ENCODE results near the gene PATJ.
"Not testable (repeated sequence)": the region's sequence is repeated elsewhere in the genome, so short reads cannot be mapped to it uniquely, and the experiment has no call there.

The PATJ gene

GRCh38 chr1:61819421-61819820 is 77.1 kb downstream of the PATJ start:
- no peak for DNase-seq

GRCh38 chr1:61825393-61825792 is 83.1 kb downstream of the PATJ start:
- DNase-seq = no peak

GRCh38 chr1:61828805-61829204 is 86.5 kb downstream of the PATJ start:
- DNase-seq = no peak

DNA sequence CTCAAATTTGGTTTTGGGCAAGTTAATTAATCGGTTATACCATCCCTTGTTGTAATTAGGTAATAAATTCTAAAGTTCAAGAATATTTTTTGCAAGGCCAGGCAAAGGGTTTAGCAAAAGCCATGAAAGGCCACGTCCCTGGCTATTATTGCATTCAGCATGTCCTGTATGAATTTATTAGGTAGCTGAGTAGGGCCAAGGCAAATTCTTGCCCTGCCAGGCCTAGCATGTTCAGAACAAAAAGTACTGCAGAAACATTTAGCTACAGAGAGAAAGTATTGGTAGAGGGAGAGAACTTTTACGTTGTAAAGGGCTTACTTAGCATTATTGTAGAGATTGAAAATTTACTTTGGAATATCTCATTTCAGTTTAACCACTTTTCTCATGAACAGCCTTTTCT is 94.4 kb downstream of the PATJ start:
- DNase-seq = no peak

DNA sequence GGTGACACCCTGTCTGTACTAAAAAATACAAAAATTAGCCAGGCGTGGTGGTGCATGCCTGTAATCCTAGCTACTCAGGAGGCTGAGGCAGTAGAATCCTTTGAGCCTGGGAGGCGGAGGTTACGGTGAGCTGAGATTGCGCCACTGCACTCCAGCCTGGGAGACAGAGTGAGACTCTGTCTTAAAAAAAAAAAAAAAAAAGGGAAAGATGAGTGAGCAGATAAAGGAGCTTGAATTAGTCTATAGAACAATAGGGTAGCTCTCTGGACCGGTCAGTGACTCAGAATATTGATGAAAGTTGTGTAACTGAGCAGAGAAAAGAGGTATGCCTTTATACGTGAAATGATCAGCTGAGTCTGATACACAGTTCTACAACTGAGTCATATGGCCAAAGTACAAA is 95.3 kb downstream of the PATJ start:
- not testable (repeated sequence) for DNase-seq

DNA sequence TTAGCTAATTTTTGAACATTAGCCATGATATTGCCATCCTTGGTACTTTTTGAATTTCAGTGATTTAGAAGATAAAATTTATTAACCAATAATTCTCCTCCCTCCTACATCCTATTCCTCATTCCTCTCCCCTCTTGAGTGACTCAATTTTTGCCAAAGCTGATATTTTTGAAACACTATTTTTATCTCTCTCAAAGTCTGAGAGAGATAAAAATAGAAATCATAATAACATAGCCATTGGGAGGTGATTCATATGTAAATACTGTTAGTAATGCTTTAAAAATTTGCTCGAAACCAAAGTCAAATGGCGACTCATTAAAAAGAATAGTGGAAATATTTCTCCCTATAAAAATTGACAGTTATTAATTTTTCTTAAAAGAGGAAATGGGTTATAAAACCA is 97.4 kb downstream of the PATJ start:
- no peak for DNase-seq

- no peak for DNase-seq
Measured at GRCh38 chr1:61842036-61842435, 99.8 kb downstream of the PATJ start.

DNA sequence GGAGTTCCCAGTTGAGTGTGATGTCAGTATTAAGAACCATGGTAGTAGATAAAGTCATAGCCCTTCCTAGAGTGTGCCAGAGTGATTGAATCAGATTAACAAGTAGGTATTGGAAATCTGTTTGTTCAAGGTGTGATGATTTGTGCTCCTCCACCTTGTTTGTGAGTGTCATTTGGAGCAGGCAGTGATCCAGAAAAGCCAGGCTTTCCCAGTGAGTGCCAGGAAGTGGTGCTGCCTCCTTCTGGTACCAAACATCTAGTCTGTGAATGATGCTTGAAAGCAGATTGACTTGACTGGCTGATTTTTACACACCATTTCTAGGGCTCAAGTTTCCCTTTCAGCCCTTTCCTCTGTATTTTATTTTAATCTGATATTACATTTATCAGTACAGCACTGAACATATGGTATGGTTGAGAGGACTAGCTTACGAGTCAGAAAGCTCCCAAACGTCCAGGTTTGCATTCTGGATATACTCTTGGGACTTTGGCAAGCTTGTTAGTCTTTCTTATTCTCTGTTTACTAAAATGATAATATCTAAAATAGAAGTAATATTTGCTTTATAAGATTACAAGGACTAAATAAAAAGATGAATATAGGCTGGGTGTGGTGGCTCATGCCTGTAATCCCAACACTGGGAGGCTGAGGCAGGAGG is 100.7 kb downstream of the PATJ start:
- no peak for DNase-seq

- DNase-seq = no peak
Measured at GRCh38 chr1:61844006-61844405, 101.7 kb downstream of the PATJ start.

- not testable (repeated sequence) for DNase-seq
Measured at GRCh38 chr1:61844664-61845063, 102.4 kb downstream of the PATJ start.

DNA sequence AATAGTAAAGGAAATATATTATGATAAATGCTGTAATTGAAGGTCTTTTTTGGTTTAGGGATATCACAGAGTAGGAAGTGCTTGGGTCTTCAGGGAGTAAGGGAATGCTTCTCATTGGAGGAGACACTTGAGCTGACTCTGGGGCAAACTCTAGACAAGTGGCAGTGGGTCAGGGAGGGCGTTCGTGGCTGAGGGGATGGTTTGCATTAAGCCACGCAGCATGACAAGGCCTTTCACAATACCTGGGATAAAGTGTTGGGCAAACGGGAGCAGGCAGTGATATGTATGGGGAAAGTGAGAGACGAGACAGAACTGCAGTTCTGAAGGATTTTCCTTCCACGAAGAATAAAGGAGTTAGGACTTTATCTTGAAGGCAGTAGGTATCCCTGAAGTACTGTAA is 109.0 kb downstream of the PATJ start:
- DNase-seq = no peak

DNA sequence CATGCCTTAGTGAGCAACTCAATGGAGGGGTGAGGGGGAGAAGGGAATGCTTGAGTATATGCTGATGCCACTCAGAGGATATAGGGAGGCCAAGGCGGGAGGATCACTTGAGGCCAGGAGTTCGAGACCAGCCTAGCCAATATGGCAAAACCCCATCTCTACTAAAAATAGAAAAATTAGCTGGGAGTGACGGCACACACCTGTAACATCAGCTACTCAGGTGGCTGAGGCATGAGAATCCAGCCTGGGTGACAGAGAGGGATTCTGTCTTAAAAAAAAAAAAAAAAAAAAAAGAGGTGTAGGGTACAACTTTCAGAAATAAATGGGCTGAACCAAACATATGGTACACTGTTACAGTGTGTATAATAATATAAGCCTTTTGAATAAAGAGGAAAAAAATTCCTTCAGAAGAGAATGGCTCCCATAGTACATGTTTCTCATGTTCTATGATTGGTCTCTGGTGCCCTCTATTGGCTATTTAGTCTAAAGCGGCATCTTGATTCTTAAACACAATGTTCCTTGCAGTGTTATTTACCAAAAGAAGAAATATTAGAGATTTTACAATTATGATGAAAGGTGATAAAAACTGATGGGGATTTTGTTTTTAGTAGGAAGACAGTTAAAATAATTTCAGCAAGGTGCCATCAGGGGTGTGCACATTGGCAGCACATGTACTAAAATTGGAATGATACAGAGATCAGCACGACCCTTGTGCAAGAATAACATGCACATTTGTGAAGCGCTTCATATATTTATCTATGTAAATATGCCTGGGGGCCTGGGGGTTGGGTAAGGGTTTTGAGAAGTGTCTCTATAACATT is 109.8 kb downstream of the PATJ start:
- DNase-seq = peak; percentile 11

- no peak for DNase-seq
Measured at GRCh38 chr1:61852670-61853015, 110.4 kb downstream of the PATJ start.

- no peak for DNase-seq
Measured at GRCh38 chr1:61853583-61853982, 111.3 kb downstream of the PATJ start.

GRCh38 chr1:61864489-61864888 is 122.2 kb downstream of the PATJ start:
- no peak for DNase-seq

- DNase-seq = no peak
Measured at GRCh38 chr1:61865646-61866220, 123.5 kb downstream of the PATJ start.

GRCh38 chr1:61869691-61870109 is 127.4 kb downstream of the PATJ start:
- no peak for DNase-seq

GRCh38 chr1:61872206-61872605 is 129.9 kb downstream of the PATJ start:
- DNase-seq = no peak

GRCh38 chr1:61873581-61873980 is 131.3 kb downstream of the PATJ start:
- no peak for DNase-seq

GRCh38 chr1:61873994-61874393 is 131.7 kb downstream of the PATJ start:
- DNase-seq = no peak

GRCh38 chr1:61875198-61875597 is 132.9 kb downstream of the PATJ start:
- DNase-seq = no peak

DNA sequence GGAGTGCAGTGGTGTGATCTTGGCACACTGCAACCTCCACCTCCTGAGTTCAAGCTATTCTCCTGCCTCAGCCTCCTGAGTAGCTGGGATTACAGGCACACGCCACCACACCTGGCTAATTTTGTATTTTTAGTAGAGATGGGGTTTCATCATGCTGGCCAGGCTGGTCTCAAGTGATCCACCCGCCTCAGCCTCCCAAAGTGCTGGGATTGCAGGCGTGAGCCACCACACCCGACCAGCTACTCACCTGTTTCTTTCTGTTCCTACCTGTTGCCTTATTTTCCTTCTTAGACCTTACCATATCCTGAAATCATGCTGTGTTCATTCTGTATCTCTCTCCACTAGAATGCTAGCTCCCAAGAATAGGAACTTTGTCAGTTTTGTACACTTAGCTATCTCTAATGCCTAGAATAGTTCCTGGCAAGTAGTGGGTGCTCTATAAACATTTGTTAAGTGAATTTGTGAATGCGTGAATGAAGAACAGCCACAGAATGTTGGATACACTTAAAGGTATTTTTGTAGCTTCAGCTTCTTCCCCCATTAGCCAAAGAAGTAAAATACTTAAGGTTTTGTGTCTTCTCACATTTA is 137.7 kb downstream of the PATJ start:
- DNase-seq = not testable (repeated sequence)

DNA sequence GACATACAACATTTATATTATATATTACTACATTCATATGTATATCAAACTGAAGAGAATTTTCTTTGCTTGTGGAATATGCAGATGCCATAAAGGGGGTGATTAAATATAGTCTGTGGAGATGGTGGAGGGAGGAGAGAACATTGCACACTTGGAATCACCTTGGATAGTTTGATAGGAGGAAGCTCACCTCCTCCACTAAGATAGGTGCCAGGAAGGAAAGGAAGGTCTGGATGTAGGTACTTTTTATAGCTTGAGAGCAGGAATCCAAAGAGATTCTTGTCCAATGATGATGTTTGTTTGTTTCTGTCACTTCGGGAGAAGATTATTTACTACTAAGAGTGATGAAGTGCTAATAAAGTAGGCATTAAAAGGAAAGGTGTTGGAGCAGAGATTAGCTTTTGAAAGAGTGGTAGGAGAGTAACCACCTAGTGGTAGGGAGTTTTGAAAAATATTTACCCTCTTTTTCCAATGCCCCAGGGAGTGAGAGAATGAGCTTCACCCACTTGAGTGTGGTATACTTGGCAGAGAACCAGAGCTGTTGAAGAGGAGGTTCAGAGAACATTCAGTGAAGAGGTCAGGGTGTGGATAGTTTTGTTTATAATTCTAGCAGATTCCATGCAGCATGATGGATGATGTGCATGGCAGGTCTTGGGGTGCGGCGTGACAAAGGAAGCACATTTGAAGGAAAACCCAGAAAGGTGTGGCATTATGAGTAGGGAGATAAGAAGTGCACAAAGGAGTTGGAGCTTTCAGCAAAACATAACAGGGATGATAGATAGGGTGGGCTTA is 145.0 kb downstream of the PATJ start:
- no peak for DNase-seq
